ENCODE results near the gene COX7A2L.
"Not testable (repeated sequence)": the region's sequence is repeated elsewhere in the genome, so short reads cannot be mapped to it uniquely, and the experiment has no call there.

The COX7A2L gene

GRCh38 chr2:42360890-42361727, at the start of gene COX7A2L:
Gene COX7A2L, minus strand, starts transcription at chr2:42361217. Its CDS starts 56 bp downstream, at chr2:42361161.
- DNase-seq: peak; percentile 97
- in situ Hi-C loops (cut with HindIII; ENCODE audit: low pct_ligation_motif_present, low pct_unique_long_range_greater_than_20kb, low sequenced_read_pairs): no loop called here

- DNase-seq: no peak
- in situ Hi-C loops (cut with HindIII; ENCODE audit: low pct_ligation_motif_present, low pct_unique_long_range_greater_than_20kb, low sequenced_read_pairs): no loop called here
Observed at GRCh38 chr2:42408009-42408408, 47.0 kb upstream of the COX7A2L start.

- DNase-seq: no peak
- in situ Hi-C loops (cut with HindIII; ENCODE audit: low pct_ligation_motif_present, low pct_unique_long_range_greater_than_20kb, low sequenced_read_pairs): no loop called here
Observed at GRCh38 chr2:42407476-42407875, 46.5 kb upstream of the COX7A2L start.

GRCh38 chr2:42404676-42405075, 43.7 kb upstream of the COX7A2L start:
- in situ Hi-C loops (cut with HindIII; ENCODE audit: low pct_ligation_motif_present, low pct_unique_long_range_greater_than_20kb, low sequenced_read_pairs): no loop called here
- no peak for DNase-seq

GRCh38 chr2:42401773-42402172, 40.8 kb upstream of the COX7A2L start:
- no peak for DNase-seq
- in situ Hi-C loops (cut with HindIII; ENCODE audit: low pct_ligation_motif_present, low pct_unique_long_range_greater_than_20kb, low sequenced_read_pairs): no loop called here

GRCh38 chr2:42398052-42398451, 37.0 kb upstream of the COX7A2L start:
- in situ Hi-C loops (cut with HindIII; ENCODE audit: low pct_ligation_motif_present, low pct_unique_long_range_greater_than_20kb, low sequenced_read_pairs); DNase-seq: not testable (repeated sequence)

GRCh38 chr2:42393320-42393719, 32.3 kb upstream of the COX7A2L start:
- in situ Hi-C loops (cut with HindIII; ENCODE audit: low pct_ligation_motif_present, low pct_unique_long_range_greater_than_20kb, low sequenced_read_pairs); DNase-seq: not testable (repeated sequence)

GRCh38 chr2:42392191-42392590, 31.2 kb upstream of the COX7A2L start:
- in situ Hi-C loops (cut with HindIII; ENCODE audit: low pct_ligation_motif_present, low pct_unique_long_range_greater_than_20kb, low sequenced_read_pairs): no loop called here

GRCh38 chr2:42390401-42390969, 29.5 kb upstream of the COX7A2L start:
- DNase-seq: no peak

More at GRCh38 chr2:42392191-42392590, 31.2 kb upstream of the COX7A2L start:
- no peak for DNase-seq

GRCh38 chr2:42386682-42387081, 25.7 kb upstream of the COX7A2L start:
- peak; percentile 26 for DNase-seq

More at GRCh38 chr2:42390401-42390969, 29.5 kb upstream of the COX7A2L start:
- in situ Hi-C loops (cut with HindIII; ENCODE audit: low pct_ligation_motif_present, low pct_unique_long_range_greater_than_20kb, low sequenced_read_pairs): no loop called here

GRCh38 chr2:42385225-42385624, 24.2 kb upstream of the COX7A2L start:
- DNase-seq: peak; percentile 32
- in situ Hi-C loops (cut with HindIII; ENCODE audit: low pct_ligation_motif_present, low pct_unique_long_range_greater_than_20kb, low sequenced_read_pairs): no loop called here

More at GRCh38 chr2:42386682-42387081, 25.7 kb upstream of the COX7A2L start:
- in situ Hi-C loops (cut with HindIII; ENCODE audit: low pct_ligation_motif_present, low pct_unique_long_range_greater_than_20kb, low sequenced_read_pairs): no loop called here

- DNase-seq: no peak
- in situ Hi-C loops (cut with HindIII; ENCODE audit: low pct_ligation_motif_present, low pct_unique_long_range_greater_than_20kb, low sequenced_read_pairs): no loop called here
Observed at GRCh38 chr2:42383855-42384530, 23.0 kb upstream of the COX7A2L start.

GRCh38 chr2:42382144-42382543, 21.1 kb upstream of the COX7A2L start:
- no peak for DNase-seq
- in situ Hi-C loops (cut with HindIII; ENCODE audit: low pct_ligation_motif_present, low pct_unique_long_range_greater_than_20kb, low sequenced_read_pairs): no loop called here

- in situ Hi-C loops (cut with HindIII; ENCODE audit: low pct_ligation_motif_present, low pct_unique_long_range_greater_than_20kb, low sequenced_read_pairs); DNase-seq: not testable (repeated sequence)
Observed at GRCh38 chr2:42380026-42380425, 19.0 kb upstream of the COX7A2L start.

GRCh38 chr2:42378415-42378814, 17.4 kb upstream of the COX7A2L start:
- DNase-seq: no peak
- in situ Hi-C loops (cut with HindIII; ENCODE audit: low pct_ligation_motif_present, low pct_unique_long_range_greater_than_20kb, low sequenced_read_pairs): no loop called here

GRCh38 chr2:42376758-42377157, 15.7 kb upstream of the COX7A2L start:
- in situ Hi-C loops (cut with HindIII; ENCODE audit: low pct_ligation_motif_present, low pct_unique_long_range_greater_than_20kb, low sequenced_read_pairs): no loop called here
- DNase-seq: no peak

GRCh38 chr2:42372474-42373200, 11.6 kb upstream of the COX7A2L start:
- no peak for DNase-seq
- in situ Hi-C loops (cut with HindIII; ENCODE audit: low pct_ligation_motif_present, low pct_unique_long_range_greater_than_20kb, low sequenced_read_pairs): no loop called here

- in situ Hi-C loops (cut with HindIII; ENCODE audit: low pct_ligation_motif_present, low pct_unique_long_range_greater_than_20kb, low sequenced_read_pairs): no loop called here
- DNase-seq: no peak
Observed at GRCh38 chr2:42371611-42372473, 10.8 kb upstream of the COX7A2L start.
